GM11168 (cell line): Measurements from ENCODE around the gene NCS1.

ENCODE experiments used
- in situ Hi-C: fragments of 300-500 bp; cut with MboI; formaldehyde crosslinking; loops from one replicate; pipeline ENCODE4 v1.12.0; 2022; ENCODE audit warnings: low sequenced_read_pairs; ENCODE audit not compliant: unreplicated experiment

NCS1 gene

DNA sequence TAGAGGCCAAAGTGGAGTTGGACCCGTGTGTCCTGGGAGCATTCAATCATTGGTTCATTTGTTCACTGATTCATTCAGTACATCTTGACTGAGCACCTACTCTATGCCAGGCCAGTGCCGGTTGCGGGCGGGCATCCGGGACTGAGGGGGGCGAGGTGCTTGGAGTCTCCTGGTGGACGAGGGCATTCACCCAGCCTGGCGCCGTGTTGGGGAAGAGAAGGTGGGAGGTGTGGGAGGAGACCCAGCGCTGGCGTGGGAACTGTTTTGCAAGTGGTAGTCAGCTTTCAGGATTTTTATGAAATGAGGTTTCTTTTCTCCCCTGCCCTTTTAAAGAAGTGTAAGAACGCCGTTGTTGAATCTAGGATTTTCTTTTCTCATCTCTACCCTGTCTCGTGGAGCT, 37.2 kb downstream of the NCS1 start:
- in situ Hi-C loops = no loop called here

DNA sequence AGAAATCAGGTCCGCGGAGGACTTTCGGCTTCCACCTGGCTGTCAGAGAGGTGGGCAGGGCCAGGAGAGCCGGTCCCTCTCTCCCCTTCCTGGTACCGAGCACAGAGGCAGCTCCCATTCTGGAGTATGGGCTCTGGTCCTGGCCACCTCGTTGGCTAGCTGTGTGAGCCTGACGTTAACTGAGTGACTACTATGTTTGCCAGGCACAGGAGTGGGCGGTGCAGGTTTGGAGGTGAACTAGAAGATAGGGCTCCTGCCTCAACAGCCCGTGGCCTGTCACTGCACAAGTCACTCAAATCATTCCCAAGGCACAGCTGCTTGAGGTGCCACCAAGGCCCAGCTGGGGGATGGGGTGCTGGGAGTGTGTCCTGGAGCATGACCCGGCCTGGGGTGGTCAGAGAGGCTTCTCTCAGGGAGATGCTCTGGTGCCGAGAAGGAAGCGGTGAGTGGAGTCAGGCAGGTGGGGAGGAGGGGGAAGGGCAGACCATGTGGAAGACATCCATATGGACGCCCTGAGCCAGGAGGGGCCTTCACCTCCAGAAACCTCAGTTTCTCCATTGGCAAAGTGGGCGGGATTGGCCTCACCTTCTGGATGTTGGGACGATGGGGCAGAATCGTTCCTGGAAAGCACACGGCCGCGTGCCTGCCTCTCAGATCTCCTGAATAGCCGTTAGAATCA, 39.5 kb downstream of the NCS1 start:
- in situ Hi-C loops = loop anchor here (10.0 kb wide), 1 partner anchor 87 kb away; no protein-coding TSS in a partner anchor

DNA sequence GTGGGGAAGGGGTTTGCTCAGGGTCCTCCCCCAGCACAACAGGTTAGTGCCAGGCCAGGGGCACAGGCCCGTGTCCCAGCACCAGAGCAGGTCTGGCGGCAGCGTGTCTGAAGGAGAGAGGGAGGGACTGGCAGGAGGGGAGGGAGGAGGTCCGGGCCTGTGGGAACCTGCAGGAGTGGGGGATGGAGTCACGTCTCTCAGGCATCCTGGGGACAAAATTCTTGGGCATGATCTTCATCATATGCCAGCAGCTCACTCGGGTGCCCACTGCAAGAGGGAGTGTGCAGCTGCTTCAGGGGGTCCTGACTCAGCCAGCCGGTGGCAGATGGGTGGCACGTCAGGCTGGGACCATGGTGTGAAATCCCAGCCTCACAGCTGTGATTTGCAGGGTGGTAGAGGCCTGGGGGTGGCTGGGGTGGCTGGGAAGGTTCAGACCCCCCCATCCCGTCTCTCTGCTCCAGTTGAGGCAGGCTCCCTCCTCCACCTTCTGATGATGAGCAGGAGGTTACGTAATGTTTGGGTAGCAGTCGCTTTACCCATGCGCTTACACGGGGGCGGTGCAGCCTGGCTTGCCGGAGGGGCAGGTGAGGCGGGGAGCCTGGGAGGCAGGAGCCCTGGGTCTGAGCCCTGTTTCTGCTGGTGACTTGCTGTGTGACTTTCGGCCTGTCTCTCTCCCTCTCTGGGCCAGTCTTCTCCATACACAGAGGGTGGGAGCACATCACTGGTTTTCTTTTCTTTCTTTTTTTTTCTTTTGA, 40.5 kb downstream of the NCS1 start:
- in situ Hi-C loops = loop anchor here (10.0 kb wide), 1 partner anchor 88 kb away; no protein-coding TSS in a partner anchor

DNA sequence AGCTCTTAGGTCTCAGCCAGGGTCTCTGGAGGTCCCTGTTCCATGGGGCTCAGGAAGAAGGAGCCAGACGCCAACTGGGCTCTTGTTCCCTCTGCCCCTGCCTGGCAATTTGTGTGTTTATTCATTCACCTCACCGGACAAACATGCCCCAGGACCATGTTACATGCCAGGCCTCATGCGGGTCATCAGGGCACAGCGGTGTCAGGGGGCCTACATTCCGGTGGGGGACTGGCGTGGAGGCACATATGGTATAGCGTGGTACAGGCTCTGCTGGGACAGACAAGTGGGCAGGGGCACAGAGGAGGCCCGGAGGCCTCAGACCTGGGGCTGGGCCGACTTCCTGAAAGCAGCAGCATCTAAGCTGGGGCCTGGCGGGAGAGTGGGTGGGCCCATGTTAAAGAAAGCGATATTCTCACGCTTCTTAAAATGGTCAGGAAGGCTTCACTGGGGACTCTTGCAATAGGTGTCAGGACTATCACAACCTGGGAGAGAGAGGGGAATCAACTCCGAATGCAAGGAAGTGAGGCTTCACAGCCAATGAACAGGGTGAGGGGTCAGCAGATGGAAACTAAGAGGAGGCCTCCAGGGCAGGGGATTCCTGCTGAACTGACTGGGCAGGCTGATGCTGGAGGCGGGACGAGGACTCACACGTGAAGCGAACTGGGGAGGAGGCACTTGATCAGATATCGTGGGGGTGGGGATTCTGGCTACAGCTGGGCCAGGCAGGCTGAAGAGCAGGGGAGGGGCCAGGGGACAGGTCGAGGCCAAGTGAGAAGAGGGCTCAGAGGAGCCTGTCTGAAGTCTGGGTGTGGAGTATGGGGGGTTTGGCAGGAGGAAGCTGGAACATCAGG, 41.9 kb downstream of the NCS1 start:
- in situ Hi-C loops = loop anchor here (10.0 kb wide), 1 partner anchor 89 kb away; no protein-coding TSS in a partner anchor

DNA sequence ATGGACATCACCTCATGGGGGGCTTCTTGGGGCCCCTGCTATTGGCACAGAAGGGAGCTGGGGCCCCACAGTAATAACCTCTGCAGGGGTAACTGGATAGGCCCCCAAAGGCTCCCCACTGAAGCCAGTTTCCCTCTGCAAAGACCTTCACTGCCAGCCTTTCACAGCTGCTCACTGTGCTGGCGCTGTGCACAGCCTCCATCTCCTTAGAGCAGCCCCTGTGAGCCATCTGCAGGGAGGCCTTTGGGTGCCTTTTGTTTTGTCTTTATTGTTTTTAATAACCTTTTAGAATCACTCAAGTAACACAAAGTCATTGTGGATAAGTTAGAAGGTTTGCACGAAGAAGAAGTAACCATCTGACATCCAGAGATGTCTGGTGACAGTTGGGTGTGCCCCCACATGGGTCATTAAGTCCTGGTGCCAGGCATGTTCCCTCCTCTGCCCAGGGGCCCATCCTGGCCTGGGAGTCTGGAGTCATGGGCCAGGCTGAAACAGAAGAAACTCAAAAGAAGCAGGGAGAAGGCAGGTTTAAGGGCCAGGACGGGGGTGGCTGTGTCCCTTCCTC, 42.7 kb downstream of the NCS1 start:
- in situ Hi-C loops = loop anchor here (10.0 kb wide), 1 partner anchor 90 kb away; no protein-coding TSS in a partner anchor

DNA sequence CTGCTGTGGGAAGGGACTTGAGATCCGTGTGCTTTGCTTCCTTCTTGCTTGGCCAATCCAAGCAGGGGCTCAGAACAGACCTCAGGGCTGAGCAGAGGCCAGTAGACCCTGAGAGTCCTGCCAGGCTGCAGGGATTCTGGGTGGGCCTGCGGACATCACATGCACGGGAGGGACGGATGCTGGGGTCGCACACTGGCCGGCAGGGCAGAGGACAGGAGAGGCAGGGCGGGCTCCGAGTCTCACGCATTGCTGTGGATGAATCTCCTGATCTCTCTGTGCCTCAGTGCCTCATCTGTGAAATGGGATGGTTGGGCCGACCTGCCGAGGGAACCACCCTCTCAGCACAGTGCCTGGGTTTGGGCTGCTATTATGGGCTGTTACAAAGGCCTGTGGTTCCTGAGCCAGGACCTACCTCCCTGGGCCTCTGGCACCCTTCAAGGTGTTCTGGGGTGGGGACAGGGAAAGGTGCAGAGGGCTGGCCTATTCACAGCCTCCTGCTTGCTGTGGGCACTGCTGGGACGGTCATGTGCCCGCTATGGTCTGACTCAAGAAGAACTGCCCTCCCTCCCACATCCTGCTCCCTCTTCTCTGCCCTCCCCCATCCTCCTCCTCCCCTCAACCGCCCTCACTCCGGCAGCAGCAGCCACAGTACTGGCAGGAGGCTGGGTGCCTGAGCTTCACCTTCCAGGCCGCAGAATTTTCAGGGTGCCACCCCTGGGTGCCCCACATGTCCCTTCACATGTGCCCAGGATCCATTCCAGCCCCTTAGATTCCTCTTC, 43.3 kb downstream of the NCS1 start:
- in situ Hi-C loops = loop anchor here (10.0 kb wide), 1 partner anchor 91 kb away; no protein-coding TSS in a partner anchor

DNA sequence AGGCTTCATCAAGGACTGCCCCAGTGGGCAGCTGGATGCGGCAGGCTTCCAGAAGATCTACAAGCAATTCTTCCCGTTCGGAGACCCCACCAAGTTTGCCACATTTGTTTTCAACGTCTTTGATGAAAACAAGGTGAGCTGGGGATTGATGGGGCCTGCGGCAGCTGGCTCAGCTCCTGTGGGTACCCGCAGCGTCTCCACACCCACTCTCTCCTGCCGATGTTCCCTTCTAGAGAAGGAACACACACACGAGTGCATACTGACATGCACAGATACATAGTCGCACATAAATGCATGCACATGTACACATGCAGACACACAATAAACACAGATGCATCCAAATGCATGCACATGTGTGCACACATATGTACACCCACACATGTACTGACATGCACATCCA, 45.6 kb downstream of the NCS1 start:
- in situ Hi-C loops = loop anchor here (10.0 kb wide), 1 partner anchor 93 kb away; no protein-coding TSS in a partner anchor

DNA sequence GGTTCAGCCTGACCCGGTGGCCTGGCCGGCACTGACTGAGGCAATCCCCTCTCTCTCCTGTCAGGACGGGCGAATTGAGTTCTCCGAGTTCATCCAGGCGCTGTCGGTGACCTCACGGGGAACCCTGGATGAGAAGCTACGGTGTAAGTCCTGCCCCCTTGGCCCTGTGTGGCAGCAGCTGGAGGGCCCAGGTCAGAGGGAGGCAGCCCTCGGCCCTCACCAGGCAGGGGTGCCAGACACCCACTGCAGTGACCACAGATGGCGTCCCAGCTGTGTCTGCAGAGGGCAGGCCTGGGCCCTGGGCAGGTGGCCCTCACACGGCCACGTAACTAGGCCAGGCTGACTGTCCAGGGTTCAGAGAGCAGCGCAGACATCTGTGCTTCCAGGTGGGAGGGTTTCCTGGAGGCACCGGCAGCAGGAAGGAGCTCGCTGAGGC, 47.5 kb downstream of the NCS1 start:
- in situ Hi-C loops = loop anchor here (10.0 kb wide), 1 partner anchor 95 kb away; no protein-coding TSS in a partner anchor

DNA sequence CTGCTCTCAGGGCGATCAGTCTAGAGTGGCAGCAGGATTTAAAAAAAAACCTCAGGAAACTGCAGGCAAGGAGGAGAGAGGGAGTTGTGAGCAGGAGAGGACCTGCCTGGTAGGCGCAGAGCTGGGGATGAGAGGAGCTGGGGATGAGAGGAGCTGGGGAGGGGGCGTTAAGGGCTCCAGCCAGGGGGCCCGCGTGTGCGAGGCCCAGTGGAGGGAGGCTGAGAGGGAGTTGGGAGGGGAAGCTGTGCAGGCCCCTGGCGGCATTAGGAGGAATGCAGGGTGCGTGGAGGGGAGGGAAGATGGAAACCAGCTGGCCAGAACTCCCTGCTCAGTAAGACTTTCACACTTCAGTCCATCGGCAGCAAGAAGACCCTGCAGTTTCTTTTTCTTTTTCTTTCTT, 48.1 kb downstream of the NCS1 start:
- in situ Hi-C loops = no loop called here

DNA sequence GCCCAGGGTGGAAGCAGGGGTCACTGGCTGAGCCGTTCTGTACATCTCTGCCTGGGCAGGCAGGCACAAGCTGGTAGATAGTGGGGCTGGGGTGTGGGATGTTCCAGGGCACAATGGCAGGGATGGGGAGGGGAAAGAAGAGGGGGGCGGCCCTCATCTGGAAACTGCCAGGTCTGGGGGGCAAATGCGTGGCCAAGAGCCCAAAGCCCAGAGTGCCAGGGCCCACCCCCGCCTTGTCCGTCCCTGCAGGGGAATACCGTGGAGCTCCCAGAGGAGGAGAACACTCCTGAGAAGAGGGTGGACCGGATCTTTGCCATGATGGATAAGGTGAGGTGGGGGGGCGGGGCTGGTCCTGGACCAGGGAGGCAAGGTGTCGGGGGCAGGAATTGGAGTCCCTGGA, 50.6 kb downstream of the NCS1 start:
- in situ Hi-C loops = no loop called here

DNA sequence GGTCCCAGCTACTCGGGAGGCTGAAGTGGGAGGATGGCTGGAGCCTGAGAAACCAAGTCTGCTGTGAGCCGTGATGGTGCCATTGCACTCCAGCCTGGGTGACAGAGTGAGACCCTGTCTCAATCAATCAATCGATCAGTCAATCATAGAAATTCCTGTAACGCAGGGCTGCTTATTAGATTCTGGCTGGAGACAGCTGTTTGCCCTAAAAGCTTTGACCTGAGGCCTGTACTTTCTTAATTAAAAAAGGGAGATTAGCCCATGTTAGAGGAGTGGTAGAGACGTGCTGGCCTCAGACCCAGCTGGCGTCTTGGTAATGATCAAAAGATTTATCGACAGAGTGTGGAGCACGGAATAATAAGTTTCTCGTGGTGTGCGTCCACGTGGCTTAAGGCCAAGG, 52.9 kb downstream of the NCS1 start:
- in situ Hi-C loops = no loop called here

DNA sequence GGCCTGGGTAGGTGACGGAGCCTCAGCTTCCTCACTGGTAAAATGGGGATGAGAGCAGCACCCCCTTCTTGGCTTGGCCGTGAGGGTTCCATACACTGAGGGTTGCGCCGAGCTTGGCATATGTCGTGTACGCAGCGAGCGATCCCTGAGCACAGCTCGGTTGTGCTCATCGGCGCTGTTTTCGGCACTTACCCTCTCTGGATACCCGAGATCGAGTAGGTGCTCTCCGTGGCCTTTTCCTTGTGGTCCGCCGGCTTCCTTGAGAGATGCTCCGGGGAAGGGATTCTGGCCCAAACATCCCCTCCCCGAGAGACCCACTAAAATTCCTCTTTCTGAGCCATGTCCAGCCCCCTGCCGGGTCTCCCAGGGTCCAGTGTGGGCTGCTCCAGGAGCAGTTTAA, 53.4 kb downstream of the NCS1 start:
- in situ Hi-C loops = no loop called here

DNA sequence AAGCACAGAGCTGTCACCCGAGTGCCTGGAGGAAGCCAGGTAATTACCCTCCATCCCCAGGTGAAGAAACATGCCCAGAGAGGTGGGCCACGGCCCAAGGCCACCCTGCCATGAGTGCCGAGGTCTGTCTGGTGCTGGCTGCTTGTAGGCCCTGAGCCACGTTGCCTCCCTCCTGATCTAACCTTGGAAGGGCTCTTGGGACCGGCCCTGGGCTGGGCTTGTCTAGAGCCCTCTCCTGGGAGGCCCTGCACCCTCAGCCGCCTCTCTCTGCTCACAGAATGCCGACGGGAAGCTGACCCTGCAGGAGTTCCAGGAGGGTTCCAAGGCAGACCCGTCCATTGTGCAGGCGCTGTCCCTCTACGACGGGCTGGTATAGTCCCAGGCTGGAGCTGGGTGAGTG, 53.9 kb downstream of the NCS1 start:
- in situ Hi-C loops = no loop called here

DNA sequence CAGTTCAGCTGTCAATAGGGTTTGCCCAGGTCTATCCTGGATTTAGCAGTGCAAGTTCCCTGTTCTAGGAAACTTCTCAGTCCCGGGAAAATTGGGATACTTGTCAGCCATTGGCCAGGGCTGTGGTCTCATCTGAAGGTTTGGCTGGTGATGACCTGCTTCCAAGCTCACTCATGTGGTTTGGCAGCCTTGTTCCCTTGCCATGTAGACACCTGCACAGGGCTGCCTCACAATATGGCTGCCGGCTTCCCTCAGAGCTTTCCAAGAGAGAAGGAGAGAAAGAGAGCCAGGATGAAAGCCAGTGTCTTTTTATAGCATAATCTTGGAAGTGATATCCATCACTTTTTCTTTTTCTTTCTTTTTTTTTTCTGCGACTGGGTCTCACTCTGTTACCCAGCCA, 55.6 kb downstream of the NCS1 start:
- in situ Hi-C loops = no loop called here

DNA sequence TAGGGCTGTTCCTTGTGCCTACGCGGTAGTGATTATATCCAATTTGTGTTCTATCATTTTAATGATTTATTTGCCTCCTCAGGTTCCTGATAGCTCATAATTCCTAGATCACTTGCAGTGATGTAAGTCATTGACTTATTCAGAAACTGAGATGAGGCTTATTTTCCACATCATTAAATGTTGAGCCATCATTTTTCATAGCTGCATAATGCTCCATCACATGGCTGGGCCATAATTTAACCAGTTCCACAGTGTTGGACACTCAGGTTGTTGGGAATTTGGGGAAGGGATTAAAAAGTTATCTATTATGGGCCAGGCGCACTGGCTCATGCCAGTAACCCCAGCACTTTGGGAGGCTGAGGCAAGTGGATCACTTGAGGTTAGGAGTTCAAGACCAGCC, 57.6 kb downstream of the NCS1 start:
- in situ Hi-C loops = no loop called here

DNA sequence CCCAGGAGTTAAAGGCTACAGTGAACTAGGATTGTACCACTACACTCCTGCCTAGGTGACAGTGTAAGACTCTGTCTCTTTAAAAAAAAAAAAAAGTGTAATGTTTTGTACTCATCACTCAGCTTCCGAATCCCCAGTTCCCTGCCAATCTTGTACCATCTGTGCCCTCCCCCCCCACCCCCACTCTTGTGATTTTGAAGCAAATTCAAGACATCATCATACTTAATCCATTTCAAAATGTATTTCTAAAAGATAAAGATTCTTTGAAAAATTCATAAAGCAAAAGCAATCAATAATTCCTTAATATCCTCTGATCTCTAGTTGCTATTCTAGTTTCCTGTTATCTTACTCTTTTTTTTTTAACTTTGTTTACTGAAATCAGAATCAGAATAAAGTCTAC, 58.4 kb downstream of the NCS1 start:
- in situ Hi-C loops = no loop called here

DNA sequence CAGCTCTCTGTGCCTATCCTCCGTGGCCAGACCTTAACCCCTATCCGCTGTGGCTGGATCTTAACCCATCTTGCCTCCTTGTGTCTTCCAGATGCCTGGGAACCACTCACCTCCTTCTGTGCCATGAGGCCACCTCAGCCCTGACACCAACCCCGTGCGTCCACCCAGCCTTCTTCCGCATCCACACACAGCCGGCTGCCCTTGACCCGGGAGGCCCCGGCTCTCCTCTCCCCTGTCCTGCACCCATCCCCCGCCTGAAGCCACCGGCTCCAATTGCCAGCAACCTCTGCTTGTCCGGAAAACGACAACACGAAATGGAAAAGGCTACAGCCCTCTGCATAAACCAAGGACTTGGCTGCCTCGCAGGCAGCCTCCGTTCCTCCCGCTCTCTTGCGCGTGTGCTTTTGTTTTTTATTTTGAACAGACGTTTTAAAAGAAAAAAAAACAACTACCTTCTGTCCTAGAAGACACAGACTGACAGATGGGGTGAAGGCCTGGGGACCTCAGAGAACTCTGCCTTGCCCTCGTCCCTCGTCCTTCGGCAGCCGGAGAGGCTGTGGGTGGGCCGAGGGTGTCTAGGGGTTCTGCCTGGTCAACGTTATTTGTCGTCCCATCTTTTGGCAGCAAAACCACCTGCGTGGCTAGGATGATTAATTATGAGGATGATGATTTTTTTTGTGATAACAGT, 60.8 kb downstream of the NCS1 start:
- in situ Hi-C loops = no loop called here

DNA sequence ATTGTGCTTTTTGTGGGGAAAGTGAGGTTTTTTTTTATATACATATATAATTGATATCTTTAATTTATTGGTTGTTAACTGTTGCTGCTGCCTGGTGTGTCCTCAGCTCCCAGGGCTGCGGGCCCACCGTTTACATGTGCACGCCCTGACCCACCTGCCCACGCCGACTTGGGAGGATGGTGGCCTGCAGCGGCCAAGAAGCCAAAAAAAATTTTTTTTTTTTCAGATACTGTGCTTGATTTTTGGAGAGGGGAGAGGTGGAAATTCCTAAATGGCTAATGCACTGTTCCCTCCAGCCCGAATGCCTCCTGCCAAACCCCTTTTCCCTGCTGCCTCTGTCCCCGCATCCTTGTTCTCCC, 61.4 kb downstream of the NCS1 start:
- in situ Hi-C loops = no loop called here
